MM.1S (cell line): ENCODE measurements around the gene SAMD8.

Experiments
- CTCF ChIP-seq: fragments of 300-600 bp; sonication (generic); IDR thresholded peaks from 2 replicates; pipeline ENCODE4 v1.5.1; 2016; ENCODE audit warnings: antibody characterized with exemption, low read length, mixed read lengths
- EZH2phosphoT487 ChIP-seq: fragments of 300-600 bp; sonication (generic); IDR thresholded peaks from 2 replicates; pipeline ENCODE4 v1.6.1; 2018; ENCODE audit warnings: antibody characterized with exemption, low read length

- TF ChIP-seq CTCF (no peak), EZH2phosphoT487 (no peak)
Measured at GRCh38 chr10:75095631-75096030, 15.8 kb upstream of the SAMD8 start.
